Naive thymus-derived CD8-positive, alpha-beta T cell (primary cell): ENCODE results near the gene NUP98. TPM values are rescaled to one million over a fixed set of nuclear protein-coding genes. Genes with fewer than 3 reads are reported as not detected.

Experiments
- polyA plus RNA-seq, 3 donors: library from polyadenylated mRNA; unstranded; fragments of 300-500 nt; fragmentation: Illumina TruSeq; gene quantifications; one replicate each; pipeline ENCODE4 v1.2.3, GENCODE V29; 2021
- total RNA-seq, 8 experiments: library from RNA in 2 of 8; stranded (reverse) in 2 of 8; gene quantifications; one replicate each; pipeline ENCODE4 v1.2.3 and lab custom pipeline; 2021 to 2026

NUP98 gene
- total and polyA plus RNA-seq, 5 experiments from 2014 or later: 31.8 to 126 (median 50.9) TPM

Other genes starting within 250 kb of the NUP98 start
- gene ART5, start 155.6 kb downstream of the NUP98 start, total RNA-seq: not detected
- not detected for gene ART5, start 155.6 kb downstream of the NUP98 start, polyA plus RNA-seq
- not detected for gene ART1, start 152.4 kb downstream of the NUP98 start, total RNA-seq
- not detected for gene ART1, start 152.4 kb downstream of the NUP98 start, polyA plus RNA-seq
- 1 to 10 TPM; 3.6 to 5.1 TPM for gene CHRNA10, start 126.2 kb downstream of the NUP98 start, total RNA-seq
- gene CHRNA10, start 126.2 kb downstream of the NUP98 start, polyA plus RNA-seq: under 1 TPM in 2 of 3 donors, not detected in 1; 0.15 to 0.32 TPM
- gene PGAP2, start 11.0 kb upstream of the NUP98 start, total RNA-seq: 10 to 100 TPM; 23.0 to 23.1 TPM
- 10 to 100 TPM; 13.6 to 24.2 (median 21.9) TPM for gene PGAP2, start 11.0 kb upstream of the NUP98 start, polyA plus RNA-seq
- 10 to 100 TPM; 78.4 to 79.3 TPM for gene RHOG, start 43.4 kb upstream of the NUP98 start, total RNA-seq
- gene RHOG, start 43.4 kb upstream of the NUP98 start, polyA plus RNA-seq: 100 to 1,000 TPM; 125 to 175 (median 144) TPM
- gene STIM1, start 58.1 kb upstream of the NUP98 start, total RNA-seq: 100 to 1,000 TPM in 1 of 2 experiments, 10 to 100 TPM in 1; 98.7 to 101 TPM
- 10 to 100 TPM; 33.4 to 39.0 (median 38.9) TPM for gene STIM1, start 58.1 kb upstream of the NUP98 start, polyA plus RNA-seq